ENCODE measurements around the gene REEP3.

DNA sequence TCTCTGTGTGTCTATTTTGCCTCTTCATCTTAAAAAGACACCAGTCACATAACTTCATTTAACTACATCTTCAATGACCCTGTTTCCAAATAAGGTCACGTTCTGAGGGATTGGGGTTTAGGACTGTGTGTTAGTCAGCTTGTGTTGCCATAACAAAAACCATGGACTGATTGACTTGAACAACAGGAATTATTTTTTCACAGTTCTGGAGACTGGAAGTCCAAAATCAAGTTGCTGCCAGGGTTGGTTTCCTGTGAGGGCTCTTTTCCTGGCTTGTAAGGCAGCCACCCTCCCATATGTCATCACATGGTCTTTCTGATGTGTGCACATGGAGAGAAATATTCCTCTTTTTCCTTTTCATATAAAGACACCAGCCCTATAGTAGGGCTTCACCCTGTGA, 55.3 kb downstream of the REEP3 start:
- TF ChIP-seq, protein P1, sequence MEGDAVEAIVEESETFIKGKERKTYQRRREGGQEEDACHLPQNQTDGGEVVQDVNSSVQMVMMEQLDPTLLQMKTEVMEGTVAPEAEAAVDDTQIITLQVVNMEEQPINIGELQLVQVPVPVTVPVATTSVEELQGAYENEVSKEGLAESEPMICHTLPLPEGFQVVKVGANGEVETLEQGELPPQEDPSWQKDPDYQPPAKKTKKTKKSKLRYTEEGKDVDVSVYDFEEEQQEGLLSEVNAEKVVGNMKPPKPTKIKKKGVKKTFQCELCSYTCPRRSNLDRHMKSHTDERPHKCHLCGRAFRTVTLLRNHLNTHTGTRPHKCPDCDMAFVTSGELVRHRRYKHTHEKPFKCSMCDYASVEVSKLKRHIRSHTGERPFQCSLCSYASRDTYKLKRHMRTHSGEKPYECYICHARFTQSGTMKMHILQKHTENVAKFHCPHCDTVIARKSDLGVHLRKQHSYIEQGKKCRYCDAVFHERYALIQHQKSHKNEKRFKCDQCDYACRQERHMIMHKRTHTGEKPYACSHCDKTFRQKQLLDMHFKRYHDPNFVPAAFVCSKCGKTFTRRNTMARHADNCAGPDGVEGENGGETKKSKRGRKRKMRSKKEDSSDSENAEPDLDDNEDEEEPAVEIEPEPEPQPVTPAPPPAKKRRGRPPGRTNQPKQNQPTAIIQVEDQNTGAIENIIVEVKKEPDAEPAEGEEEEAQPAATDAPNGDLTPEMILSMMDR (IDR thresholded peaks at IDR 0.05 in 4 of 5, conservative IDR thresholded peaks at IDR 0.05 in 1 of 5) = no peak
- no peak for TF ChIP-seq POLR2A (IDR thresholded peaks at IDR 0.05)
